ENCODE results near the gene SBF1.
"Not testable (repeated sequence)": the region's sequence is repeated elsewhere in the genome, so short reads cannot be mapped to it uniquely, and the experiment has no call there.

Gene SBF1

DNA sequence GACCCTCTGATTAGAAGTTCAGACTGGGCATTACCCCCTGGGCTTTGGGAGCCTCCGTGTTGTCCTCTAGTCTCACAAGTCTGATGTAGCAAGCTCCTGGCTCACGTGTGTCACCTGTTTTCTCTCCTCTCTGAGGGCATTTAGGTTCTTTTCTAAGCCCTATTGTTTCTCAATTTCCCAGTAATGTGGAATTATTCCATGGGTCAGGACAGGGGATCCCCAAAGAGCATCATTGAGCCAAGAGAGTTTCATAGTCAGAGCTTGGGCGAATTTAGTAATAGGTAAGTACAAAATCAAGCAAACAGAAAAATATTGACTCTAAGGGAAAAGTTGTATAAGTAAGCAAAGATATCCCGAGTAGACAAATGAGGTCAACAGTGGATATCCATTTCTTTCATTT, 74.4 kb downstream of the SBF1 start:
- no peak for DNase-seq (ENCODE audit: low read depth in 2 of 2)

DNA sequence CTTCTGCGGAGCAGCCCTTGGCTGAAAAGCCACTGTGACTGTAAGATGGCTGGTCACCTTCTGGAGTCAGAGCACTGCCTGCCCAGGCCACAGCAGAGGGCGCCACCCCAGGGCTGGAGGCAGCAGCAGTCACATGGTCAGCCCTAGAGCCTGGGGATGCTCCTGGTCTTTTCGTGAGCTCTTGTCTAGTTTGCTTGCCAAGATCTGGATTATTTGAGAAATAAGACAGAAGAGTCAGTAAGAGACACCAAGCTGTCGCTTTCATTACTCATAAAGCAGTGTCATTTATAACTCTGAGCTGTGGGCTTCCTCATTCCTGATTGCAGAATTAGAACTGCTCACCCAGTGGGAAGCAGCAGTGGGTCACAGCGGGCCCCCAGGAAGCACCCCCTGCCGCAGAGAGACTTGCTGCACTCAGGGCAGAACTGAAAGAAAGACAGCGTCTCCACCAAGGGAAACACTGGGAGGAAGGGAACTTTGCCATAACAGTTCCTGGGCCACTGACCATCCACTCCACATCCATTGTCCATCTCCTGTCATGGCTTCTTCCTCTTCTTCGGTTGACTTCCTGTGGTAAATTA, 75.0 kb downstream of the SBF1 start:
- no peak for DNase-seq (ENCODE audit: low read depth in 2 of 2)

DNA sequence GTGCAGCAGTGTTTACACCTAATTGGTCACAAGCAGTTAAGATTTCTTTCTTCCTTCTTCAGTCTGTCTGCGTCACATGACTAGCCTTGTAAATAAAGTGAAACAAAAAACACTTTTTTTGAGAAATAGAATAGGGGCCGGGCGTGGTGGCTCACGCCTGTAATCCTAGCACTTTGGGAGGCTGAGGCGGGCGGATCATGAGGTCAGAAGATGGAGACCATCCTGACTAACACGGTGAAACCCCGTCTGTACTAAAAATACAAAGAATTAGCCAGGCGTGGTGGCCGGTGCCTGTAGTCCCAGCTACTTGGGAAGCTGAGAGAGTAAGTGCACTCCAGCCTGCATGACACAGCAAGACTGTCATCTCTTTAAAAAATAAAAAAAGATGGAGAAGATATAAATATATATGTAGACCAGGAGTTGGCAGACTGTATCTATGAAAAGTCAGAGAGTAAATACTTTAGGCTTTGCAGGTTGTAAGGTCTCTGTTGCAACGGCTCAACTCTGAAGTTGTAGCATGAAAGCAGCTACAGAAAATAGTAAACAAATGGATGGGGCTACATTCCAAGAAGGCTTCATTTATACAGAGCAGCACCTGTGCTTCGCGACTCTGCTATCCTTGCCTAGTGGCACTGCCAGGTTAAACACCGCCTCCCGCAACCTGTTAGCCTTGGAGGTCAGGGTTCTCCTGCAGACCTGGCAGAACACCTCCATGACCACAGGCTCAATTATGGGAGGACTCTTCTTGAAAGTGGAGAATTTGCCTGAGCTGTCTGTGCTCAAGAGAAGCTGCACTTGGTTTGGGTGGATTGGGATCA, 75.8 kb downstream of the SBF1 start:
- no peak for DNase-seq (ENCODE audit: low read depth in 2 of 2)

DNA sequence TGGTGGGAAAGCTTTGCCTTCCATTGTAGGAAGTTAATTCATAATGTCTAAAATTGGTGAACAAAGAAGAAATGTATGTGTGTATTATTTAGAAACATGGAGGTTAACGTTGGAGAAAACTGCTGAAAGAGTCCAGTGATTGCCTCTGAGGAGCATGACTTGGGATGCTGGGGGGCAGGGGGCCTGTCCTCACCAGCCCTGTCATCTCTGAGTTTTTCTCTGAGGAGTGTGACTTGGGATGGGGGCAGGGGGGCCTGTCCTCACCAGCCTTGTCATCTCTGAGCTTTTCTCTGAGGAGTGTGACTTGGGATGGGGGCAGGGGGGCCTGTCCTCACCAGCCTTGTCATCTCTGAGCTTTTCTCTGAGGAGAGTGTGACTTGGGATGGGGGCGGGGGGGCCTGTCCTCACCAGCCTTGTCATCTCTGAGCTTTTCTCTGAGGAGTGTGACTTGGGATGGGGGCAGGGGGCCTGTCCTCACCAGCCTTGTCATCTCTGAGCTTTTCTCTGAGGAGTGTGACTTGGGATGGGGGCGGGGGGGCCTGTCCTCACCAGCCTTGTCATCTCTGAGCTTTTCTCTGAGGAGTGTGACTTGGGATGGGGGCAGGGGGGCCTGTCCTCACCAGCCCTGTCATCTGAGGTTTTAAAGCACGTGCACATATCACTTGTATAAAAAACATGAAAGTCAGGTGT, 77.3 kb downstream of the SBF1 start:
- not testable (repeated sequence) for DNase-seq (ENCODE audit: low read depth in 2 of 2)

DNA sequence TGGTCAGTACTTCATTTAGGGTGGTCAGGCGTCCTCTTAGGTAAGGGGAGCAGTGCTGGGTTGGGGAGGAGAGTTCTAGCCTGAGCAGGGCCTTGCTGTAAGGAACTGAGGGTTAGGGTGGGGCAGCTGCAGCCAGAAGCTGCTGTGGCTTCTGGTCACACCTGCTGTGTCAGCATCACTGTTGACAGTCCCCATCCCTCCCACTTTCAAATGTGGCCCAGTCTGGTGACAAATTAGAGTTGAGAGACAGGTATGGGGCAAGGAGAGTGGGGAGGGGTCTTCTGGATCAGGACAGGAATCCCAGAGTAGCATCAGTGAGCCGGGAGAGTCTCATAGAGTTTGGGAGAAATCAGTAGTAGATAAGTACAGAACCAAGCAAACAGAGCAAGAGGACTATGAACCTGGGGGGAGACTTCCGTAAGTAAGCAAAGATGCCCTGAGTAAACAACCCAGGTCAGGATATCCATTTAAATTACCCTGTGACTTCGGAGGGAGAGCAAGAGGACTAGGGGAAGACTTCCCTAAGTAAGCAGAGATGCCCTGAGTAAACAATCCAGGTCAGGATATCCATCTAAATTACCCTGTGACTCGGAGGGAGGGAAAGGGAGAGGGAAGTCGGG, 78.0 kb downstream of the SBF1 start:
- DNase-seq (ENCODE audit: low read depth in 2 of 2), result no peak

All from activated CD4-positive, alpha-beta T cell treated with anti-CD3 and anti-CD28 coated beads for 24 hours (primary cell).